ENCODE measurements around the gene CD36.

DNA sequence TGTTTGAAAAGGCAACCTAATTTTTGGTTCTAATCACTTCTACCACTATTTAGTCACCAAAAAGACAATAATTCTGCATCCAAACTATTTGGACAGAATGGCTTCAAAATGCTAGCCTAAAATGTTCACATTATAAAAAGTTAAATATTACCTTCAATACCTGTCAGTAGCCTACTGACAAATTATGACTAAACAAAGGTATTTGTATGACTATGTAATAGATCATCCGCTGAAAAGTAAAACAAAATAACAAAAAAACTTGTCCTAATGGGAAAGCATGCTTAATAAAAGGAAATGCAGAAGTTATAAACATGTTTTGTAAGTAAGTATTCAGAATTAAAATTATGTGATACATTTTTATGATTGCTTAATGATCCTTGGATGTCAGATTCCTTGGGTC lies 36.6 kb downstream of the CD36 start:
- TF ChIP-seq GATA2 (IDR thresholded peaks at IDR 0.05; ENCODE audit: low read depth, low read length), result no peak
- TF ChIP-seq GATA3 (IDR thresholded peaks at IDR 0.05; ENCODE audit: low read depth, low read length), result no peak
